NCI-H524 treated with DMSO at 0.1 percent for 48 hours (cell line): Measurements from ENCODE around the gene TRDN.
"Not testable (repeated sequence)": the region's sequence is repeated elsewhere in the genome, so short reads cannot be mapped to it uniquely, and the experiment has no call there.

Experiments
- DNase-seq: peaks from one replicate; lab custom pipeline; 2025; lab: John Stamatoyannopoulos, UW

Gene TRDN

GRCh38 chr6:123503619-123504018, 133.1 kb downstream of the TRDN start:
- DNase-seq, result no peak

- no peak for DNase-seq
Observed at GRCh38 chr6:123497025-123497424, 139.7 kb downstream of the TRDN start.

- DNase-seq, result no peak
Observed at GRCh38 chr6:123489589-123489988, 147.2 kb downstream of the TRDN start.

GRCh38 chr6:123480986-123481385, 155.8 kb downstream of the TRDN start:
- no peak for DNase-seq

- not testable (repeated sequence) for DNase-seq
Observed at GRCh38 chr6:123472025-123472702, 164.6 kb downstream of the TRDN start.

- no peak for DNase-seq
Observed at GRCh38 chr6:123467392-123467791, 169.4 kb downstream of the TRDN start.

- no peak for DNase-seq
Observed at GRCh38 chr6:123462152-123462551, 174.6 kb downstream of the TRDN start.

GRCh38 chr6:123458218-123458617, 178.5 kb downstream of the TRDN start:
- no peak for DNase-seq

- DNase-seq, result no peak
Observed at GRCh38 chr6:123456836-123457235, 179.9 kb downstream of the TRDN start.

GRCh38 chr6:123454448-123454847, 182.3 kb downstream of the TRDN start:
- DNase-seq, result no peak

GRCh38 chr6:123453071-123453470, 183.7 kb downstream of the TRDN start:
- not testable (repeated sequence) for DNase-seq

GRCh38 chr6:123448306-123448884, 188.4 kb downstream of the TRDN start:
- DNase-seq, result no peak

- DNase-seq, result no peak
Observed at GRCh38 chr6:123447315-123447937, 189.3 kb downstream of the TRDN start.

- DNase-seq, result no peak
Observed at GRCh38 chr6:123439371-123439770, 197.4 kb downstream of the TRDN start.

GRCh38 chr6:123434186-123434585, 202.6 kb downstream of the TRDN start:
- no peak for DNase-seq

GRCh38 chr6:123430970-123431369, 205.8 kb downstream of the TRDN start:
- DNase-seq, result no peak

- no peak for DNase-seq
Observed at GRCh38 chr6:123427008-123427407, 209.7 kb downstream of the TRDN start.

- no peak for DNase-seq
Observed at GRCh38 chr6:123423130-123423529, 213.6 kb downstream of the TRDN start.

GRCh38 chr6:123420512-123420911, 216.2 kb downstream of the TRDN start:
- no peak for DNase-seq

- DNase-seq, result no peak
Observed at GRCh38 chr6:123418071-123418470, 218.7 kb downstream of the TRDN start.

GRCh38 chr6:123417535-123417934, 219.2 kb downstream of the TRDN start:
- no peak for DNase-seq

GRCh38 chr6:123415844-123416468, 220.8 kb downstream of the TRDN start:
- DNase-seq, result peak; percentile 9

- no peak for DNase-seq
Observed at GRCh38 chr6:123404975-123405374, 231.8 kb downstream of the TRDN start.
